OCI-LY7 (cell line): ENCODE data around the gene SLAIN2.

Source experiments
- EZH2phosphoT487 ChIP-seq: fragments of 200-600 bp; sonication (generic); IDR thresholded peaks from 2 replicates; pipeline ENCODE4 v1.6.1; 2018; ENCODE audit warnings: low read depth, borderline replicate concordance, mild to moderate bottlenecking, mixed run types, antibody characterized with exemption, low read length, moderate library complexity, mixed read lengths
- TF ChIP-seq, protein P1 (sequence below): fragments of 200-600 bp; sonication (generic); conservative IDR thresholded peaks from 2 replicates; pipeline ENCODE4 v1.5.1; 2014; ENCODE audit warnings: mild to moderate bottlenecking, antibody characterized with exemption, low read length, moderate library complexity, mixed read lengths

DNA sequence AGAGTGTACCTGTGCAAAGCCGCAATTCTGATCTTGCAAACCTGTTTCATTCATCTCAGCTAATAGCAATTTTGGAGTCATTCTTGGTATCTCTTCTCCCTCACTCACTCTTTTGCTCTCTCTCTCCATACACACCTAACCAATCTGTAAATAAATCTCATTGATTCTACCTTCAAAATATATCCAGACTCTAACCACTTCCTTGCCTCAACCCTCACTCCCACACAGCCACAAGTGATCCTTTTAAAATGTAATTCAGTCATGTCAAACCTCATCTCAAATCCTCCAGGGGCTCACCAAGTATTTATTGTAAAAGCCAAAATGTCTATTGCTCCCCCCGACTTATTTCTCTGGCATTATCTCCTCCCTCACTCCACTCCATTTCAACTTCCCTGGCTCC is 90.1 kb downstream of the SLAIN2 start:
- TF ChIP-seq, protein P1, sequence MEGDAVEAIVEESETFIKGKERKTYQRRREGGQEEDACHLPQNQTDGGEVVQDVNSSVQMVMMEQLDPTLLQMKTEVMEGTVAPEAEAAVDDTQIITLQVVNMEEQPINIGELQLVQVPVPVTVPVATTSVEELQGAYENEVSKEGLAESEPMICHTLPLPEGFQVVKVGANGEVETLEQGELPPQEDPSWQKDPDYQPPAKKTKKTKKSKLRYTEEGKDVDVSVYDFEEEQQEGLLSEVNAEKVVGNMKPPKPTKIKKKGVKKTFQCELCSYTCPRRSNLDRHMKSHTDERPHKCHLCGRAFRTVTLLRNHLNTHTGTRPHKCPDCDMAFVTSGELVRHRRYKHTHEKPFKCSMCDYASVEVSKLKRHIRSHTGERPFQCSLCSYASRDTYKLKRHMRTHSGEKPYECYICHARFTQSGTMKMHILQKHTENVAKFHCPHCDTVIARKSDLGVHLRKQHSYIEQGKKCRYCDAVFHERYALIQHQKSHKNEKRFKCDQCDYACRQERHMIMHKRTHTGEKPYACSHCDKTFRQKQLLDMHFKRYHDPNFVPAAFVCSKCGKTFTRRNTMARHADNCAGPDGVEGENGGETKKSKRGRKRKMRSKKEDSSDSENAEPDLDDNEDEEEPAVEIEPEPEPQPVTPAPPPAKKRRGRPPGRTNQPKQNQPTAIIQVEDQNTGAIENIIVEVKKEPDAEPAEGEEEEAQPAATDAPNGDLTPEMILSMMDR = no peak
- TF ChIP-seq EZH2phosphoT487 = no peak
